HG03196 (cell line): ENCODE data around the gene ATN1.

Experiments used
- ATAC-seq: cut with Tn5 transposase; IDR thresholded peaks from one replicate; pipeline ENCODE4 v1.9.1; 2021; ENCODE audit not compliant: unreplicated experiment

The ATN1 gene

GRCh38 chr12:6925540-6926279 is 2.0 kb upstream of the ATN1 start:
- ATAC-seq, result no peak

- ATAC-seq, result no peak
Measured at GRCh38 chr12:6928022-6928702, 403 bp downstream of the ATN1 start.

GRCh38 chr12:6928703-6929407 is 1.1 kb downstream of the ATN1 start:
- ATAC-seq, result no peak

GRCh38 chr12:6929466-6930452 is 2.0 kb downstream of the ATN1 start:
- ATAC-seq, result no peak

GRCh38 chr12:6932766-6933165 is 5.0 kb downstream of the ATN1 start:
- ATAC-seq, result no peak

- ATAC-seq, result no peak
Measured at GRCh38 chr12:6934110-6934509, 6.4 kb downstream of the ATN1 start.

- ATAC-seq, result no peak
Measured at GRCh38 chr12:6935371-6936193, 7.8 kb downstream of the ATN1 start.

GRCh38 chr12:6936194-6936635 is 8.5 kb downstream of the ATN1 start:
- ATAC-seq, result no peak

- no peak for ATAC-seq
Measured at GRCh38 chr12:6936636-6937480, 9.1 kb downstream of the ATN1 start.

- ATAC-seq, result peak; percentile 69
Measured at GRCh38 chr12:6937481-6938352, 10.0 kb downstream of the ATN1 start.

GRCh38 chr12:6938353-6939190 is 10.8 kb downstream of the ATN1 start:
- ATAC-seq, result no peak

- no peak for ATAC-seq
Measured at GRCh38 chr12:6939191-6939540, 11.4 kb downstream of the ATN1 start.

GRCh38 chr12:6941267-6941666 is 13.5 kb downstream of the ATN1 start:
- no peak for ATAC-seq

- ATAC-seq, result no peak
Measured at GRCh38 chr12:6941782-6942181, 14.0 kb downstream of the ATN1 start.

GRCh38 chr12:6942331-6942665 is 14.5 kb downstream of the ATN1 start:
- no peak for ATAC-seq

- ATAC-seq, result peak; percentile 26
Measured at GRCh38 chr12:6943389-6943721, 15.6 kb downstream of the ATN1 start.

GRCh38 chr12:6943722-6944380 is 16.1 kb downstream of the ATN1 start, which contains the start of the genes C12orf57 and RNU7-1:
Gene C12orf57, plus strand, starts transcription at chr12:6944022. Its CDS starts 100 bp downstream, at chr12:6944122.
Gene RNU7-1, plus strand, starts transcription at chr12:6943816.
- peak; percentile 22 for ATAC-seq
